DMS153 (cell line): ENCODE results near the gene KCNJ5.
"Not testable (repeated sequence)": the region's sequence is repeated elsewhere in the genome, so short reads cannot be mapped to it uniquely, and the experiment has no call there.

Experiments
- DNase-seq: peaks from one replicate; lab custom pipeline; 2025; lab: John Stamatoyannopoulos, UW

Gene KCNJ5

GRCh38 chr11:128913806-128914205 lies 22.6 kb downstream of the KCNJ5 start:
- DNase-seq, result no peak

DNA sequence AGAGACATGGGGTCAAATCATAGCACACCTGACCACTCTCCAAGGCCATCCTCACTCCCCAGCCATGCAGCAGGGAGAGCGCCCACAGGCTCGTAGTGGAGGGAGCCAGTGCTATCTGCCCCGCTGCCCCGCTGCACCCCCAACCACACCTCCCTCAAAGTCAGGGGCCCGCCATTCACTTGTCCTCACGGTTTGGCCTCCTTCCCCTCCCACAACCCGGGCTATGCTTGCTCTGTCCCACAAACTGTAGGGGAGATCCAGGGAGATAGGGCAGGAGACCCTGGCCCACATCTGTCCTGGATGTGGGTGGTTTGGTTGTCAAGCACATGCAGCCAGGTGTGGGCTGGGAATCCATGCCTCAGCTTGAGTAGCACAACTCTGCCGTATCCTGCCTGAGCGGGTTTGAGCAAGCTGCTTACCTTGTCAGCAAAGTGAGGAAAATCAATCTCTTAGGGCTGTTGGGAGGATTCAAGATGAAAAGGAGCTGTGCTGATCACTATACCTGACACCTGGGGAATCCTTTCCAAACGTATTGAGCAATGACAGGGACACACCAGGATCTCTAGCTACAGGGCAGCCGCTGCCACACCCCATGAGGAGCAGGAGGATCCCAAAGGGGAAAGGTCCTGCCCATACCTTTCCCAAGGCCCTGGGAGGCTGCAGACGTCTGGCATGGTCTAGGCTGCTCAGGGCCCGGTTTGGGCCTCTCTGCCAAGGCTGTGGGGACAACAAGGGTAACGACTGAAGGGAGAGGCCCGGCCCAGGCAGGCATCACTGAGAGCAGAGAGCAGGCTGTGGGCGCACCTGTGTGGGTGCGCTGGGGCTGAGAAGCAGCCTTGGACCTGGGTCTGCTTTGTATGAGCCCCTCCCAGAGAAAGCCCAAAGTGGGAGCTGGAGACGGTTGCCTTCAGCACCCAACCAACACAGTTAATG lies 23.3 kb downstream of the KCNJ5 start:
- no peak for DNase-seq

DNA sequence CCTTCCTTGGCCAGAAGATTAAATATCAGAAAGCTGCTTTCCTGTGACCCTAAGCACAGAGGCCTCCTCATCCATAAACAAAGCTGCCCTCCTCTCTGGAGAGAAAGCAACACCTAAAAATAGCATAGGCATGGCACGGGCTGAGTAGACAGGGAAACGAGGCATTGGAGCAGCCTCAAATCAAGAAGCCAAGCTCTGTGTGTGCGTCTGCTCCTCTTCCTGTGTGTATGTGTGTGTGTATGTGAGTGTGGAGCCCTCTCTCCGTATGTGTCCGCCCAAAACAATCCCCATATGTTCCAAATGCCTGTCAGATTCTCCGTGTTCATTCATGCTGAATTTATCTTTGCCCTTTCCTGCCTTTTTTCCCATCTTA lies 24.0 kb downstream of the KCNJ5 start:
- DNase-seq, result no peak

DNA sequence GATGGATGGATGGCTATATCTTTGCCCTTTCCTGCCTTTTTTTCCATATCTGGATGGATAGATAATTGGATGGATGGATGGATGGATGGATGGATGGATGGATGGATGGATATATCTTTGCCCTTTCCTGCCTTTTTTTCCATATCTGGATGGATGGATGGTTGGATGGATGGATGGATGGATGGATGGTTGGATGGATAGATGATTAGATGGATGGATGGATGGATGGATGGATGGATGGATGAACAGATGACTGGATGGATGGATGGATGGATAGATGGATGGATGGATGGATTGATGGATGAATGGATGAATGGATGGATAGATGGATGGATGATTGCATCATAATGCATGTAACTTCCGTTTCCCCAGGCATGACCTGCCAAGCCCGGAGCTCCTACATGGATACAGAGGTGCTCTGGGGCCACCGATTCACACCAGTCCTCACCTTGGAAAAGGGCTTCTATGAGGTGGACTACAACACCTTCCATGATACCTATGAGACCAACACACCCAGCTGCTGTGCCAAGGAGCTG lies 24.9 kb downstream of the KCNJ5 start:
- no peak for DNase-seq

GRCh38 chr11:128916681-128917080 lies 25.5 kb downstream of the KCNJ5 start:
- DNase-seq, result no peak

DNA sequence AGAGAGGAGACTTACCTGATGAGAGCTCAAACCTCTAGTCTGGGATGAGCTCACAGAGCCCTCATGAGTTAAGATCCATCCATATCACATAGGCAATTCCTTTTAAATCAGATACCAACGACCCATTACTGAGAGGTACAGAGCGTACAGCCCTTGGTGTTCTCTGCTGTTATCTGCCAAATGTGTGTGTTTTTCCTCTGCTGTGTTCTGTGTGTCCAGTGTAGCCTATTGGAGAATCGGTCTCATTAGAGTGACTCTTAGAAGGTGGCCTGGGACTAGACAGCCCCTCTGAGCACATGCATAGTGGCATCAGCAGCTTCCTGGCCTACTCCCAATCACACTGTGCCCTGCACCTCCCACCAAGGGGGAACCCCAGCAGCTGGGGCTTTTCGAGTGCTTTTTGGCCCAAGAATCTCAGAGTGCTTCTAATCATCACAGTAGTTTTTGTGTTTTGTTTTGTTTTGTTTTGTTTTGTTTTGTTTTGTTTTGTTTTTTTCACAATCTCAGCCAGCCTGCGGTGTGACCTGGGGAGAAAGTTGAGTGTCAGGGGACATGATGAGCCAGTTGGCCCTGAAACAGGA lies 26.1 kb downstream of the KCNJ5 start:
- no peak for DNase-seq

DNA sequence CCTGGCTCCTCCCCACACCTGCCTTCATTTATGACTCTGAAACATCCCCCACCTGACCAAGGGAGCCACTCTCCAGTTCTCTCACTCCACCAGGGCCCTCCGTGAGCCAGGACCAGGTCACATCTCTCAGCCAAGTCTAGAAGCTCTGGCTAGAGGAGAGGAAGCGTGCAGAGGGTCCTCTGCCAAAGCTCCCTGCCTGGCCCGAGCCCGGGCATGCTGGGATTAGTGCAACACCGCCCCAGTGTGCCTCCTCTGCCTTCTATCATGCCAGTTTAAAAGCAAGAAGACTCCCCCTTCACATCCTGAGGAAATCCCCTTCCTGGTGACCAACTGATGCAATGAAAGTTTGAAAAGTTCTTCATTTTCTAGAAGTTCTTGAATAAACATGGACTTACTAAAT lies 28.1 kb downstream of the KCNJ5 start:
- DNase-seq, result no peak

- DNase-seq, result not testable (repeated sequence)
Measured at GRCh38 chr11:128919635-128920034, 28.5 kb downstream of the KCNJ5 start.

DNA sequence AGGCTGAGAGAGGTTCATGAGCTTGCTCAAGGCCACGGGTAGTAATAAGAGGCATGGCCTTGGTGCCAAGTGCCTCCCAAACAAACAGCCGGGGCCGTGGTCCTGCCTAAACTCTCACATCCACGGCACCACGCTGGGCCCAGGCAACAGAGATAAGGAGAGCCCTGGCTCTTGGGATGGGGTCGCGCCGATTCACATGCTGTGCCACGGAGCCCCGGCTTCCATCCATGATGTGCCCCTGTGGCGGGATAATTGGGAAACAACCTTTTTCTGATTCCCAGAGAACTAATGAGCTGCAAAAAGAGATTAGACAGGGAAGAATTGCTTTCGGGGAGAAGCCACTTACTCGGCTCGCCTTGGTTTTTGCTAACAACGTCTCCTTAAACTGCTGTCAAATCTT lies 29.5 kb downstream of the KCNJ5 start:
- DNase-seq, result no peak

- no peak for DNase-seq
Measured at GRCh38 chr11:128921793-128922192, 30.6 kb downstream of the KCNJ5 start.

DNA sequence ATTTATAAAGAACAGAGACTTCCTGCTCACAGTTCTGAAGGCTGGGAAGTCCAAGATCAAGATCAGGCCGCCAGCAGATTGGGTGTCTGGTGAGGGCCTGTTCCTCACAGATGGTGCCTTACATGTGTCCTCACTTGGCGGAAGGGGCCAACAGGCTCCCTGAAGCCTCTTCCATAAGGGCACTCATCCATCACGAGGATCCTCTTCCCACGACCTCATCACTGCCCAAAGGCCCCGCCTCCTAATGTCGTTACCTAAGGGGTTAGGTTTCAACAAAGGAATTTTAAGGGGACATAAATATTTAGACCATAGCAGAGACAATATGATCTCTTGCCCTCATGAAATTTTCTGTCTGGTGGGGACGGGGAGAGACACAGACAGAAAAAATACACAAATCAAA lies 32.9 kb downstream of the KCNJ5 start:
- no peak for DNase-seq

- no peak for DNase-seq
Measured at GRCh38 chr11:128924510-128925249, 33.5 kb downstream of the KCNJ5 start.

GRCh38 chr11:128925250-128925600 lies 34.1 kb downstream of the KCNJ5 start:
- no peak for DNase-seq

GRCh38 chr11:128926000-128926399 lies 34.8 kb downstream of the KCNJ5 start:
- no peak for DNase-seq

DNA sequence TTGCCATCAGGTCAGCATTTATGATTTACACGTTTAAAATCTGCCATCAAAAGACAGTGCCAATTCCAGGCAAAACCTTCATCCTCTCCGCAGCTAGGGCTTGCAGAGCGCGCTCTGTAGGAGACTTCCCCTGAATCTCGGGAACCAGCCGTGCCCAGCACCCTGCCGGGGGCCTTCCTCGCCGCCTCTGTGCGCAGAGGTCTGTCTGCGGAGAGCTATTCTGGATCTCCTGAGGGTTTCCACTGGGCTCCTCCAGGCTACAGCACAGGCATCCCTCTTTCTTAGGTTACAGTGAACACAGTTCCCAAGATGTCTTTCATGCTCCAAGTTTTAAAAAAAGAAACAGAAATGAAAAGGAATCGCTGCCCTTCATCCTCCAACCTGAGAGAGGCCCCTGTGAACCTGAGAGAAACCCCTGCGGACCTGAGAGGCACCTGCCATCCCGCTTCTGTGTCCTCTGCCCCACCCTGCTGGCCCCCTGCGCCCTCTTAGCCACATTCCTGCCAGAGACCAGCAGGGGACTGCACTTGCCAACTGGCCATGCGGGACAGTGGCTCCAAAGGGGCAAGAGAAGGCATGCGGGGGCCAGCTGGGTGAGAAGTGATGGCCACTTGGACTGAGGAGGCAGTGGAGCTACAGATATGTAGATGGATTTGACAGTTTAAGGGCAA lies 35.4 kb downstream of the KCNJ5 start:
- no peak for DNase-seq

DNA sequence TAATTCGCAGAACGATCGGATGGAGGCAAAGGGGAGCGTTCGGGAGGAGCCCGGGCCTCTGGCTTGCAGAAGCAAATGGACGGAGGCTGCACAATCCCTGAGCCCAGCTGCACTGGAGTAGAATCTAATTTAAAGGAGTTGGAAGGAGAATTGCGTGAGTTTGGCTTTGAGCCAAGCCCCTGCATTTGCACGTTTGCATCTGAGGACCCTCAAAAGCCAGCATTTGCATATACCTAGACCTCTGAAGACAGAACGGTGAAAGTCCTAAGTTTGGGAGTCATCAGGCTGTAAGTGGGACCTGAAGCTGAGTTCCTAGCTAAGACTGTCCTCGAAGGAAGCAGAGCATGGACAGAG lies 35.9 kb downstream of the KCNJ5 start:
- no peak for DNase-seq

- no peak for DNase-seq
Measured at GRCh38 chr11:128927683-128928336, 36.7 kb downstream of the KCNJ5 start.

DNA sequence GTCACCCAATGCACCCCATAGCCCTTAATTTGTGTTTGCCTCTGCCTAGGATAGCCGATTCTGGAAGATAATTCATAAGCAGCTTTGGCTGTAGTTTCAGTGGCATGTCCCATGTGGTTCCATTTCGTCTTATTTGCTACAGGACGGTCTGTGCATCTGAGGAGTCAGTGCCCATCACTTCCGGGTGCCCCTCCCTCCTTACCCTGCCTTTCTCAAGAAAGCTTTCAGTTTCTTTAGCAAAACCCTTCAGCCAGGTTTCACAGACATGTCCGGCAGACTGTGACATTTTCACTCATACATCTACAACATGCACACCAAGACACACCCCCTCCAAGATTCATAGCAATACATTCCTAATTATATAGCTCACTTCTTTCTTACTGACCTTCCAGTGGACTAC lies 37.2 kb downstream of the KCNJ5 start:
- no peak for DNase-seq

DNA sequence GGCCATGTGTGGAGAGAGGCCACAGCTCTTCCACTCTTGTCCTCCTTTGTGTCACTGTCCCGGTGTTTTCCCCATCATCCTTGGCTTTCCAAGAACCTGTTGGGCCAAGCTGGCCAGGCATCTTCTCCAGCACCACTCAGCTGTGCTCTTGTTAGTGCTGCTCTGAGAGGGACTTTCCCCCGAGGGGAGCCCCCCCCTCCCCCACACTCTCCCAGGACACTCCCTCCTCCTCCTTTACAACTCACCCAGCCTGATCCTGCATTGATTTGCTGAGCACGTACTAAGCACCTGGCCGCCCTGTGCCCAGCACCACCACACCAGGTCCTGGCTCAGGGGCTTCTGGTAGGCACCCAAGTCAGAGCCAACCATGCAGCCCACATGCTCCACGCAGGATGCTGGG lies 38.3 kb downstream of the KCNJ5 start:
- DNase-seq, result no peak

DNA sequence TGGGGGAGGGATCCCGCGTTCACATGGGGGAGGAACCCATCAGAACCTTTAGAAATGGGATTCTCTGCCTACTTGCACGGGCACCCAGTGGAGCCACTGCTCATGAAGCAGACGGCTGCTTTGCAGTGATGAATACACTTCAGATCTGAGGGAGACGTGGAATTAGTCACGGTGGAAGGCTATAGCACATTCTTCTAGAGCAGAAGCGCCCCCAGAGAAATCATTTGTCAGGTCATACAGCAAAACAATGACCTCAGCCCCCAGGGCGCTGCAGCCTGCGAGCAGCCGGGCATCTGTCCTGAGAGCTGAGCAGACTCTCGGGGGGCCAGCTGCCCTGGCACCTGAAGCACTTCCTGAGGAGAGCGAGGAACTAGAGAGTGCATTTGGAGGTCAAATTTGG lies 38.8 kb downstream of the KCNJ5 start:
- no peak for DNase-seq

- DNase-seq, result no peak
Measured at GRCh38 chr11:128931066-128931465, 39.9 kb downstream of the KCNJ5 start.

GRCh38 chr11:128931668-128932067 lies 40.5 kb downstream of the KCNJ5 start:
- DNase-seq, result no peak
